ENCODE results near the gene FXR2.

DNA sequence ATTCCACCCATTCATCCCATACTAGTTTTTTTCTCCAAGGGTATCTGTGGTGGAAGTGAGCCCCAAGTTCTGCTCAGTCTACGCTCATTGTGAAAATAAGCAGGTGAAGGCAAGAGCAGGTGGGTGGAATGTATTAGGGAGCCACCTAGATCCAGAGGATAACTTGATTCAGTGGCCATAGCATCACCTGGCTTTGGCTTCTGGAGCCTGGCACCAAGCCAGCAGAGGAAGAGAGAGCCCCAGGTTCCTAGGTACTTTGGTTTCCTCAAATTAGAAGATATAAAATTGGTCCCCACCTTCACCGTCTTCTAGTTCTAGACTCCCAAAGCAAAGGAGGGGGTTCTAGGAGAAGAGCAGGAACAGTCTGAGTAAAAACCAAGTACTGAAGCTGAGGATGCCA, 4.1 kb downstream of the FXR2 start:
- TF ChIP-seq SUZ12 (IDR thresholded peaks at IDR 0.05; ENCODE audit: extremely low read depth, insufficient read depth, insufficient read length) (no peak), ZNF274 (IDR thresholded peaks at IDR 0.05; ENCODE audit: low read depth, low read length) (no peak)
